Measurements from ENCODE around the gene NSUN6. TPM values are rescaled to one million over a fixed set of nuclear protein-coding genes. Genes with fewer than 3 reads are reported as not detected.

The NSUN6 gene
- total RNA-seq, 2 experiments from 2014 or later, result 20.7 to 21.3 TPM

GRCh38 chr10:18505456-18506118 is 145.8 kb downstream of the NSUN6 start:
- DNase-seq (no peak), ATAC-seq (no peak)
- Mint-ChIP-seq H3K4me1 (ENCODE audit: low read depth) (no peaks in the 10 kb centered on the region), H3K4me3 (no peak overlapping the region), H3K27ac (no peak overlapping the region), H3K36me3 (ENCODE audit: low read depth) (no peaks in the 10 kb centered on the region), H3K27me3 (peaks cover 3% of the 10 kb centered on the region), H3K9me3 (no peaks in the 10 kb centered on the region)
- intact Hi-C loops (cut with micrococcal nuclease), result no loop called here
- no peak for TF ChIP-seq CTCF (IDR thresholded peaks at IDR 0.05)
- CTCF ChIA-PET, result no interaction called here
- POLR2A ChIA-PET, result no interaction called here

- peaks cover 8% of the 10 kb centered on the region for H3K27me3 Mint-ChIP-seq
- DNase-seq, result no peak
- H3K27ac Mint-ChIP-seq, result no peak overlapping the region
- no peaks in the 10 kb centered on the region for H3K4me1 Mint-ChIP-seq (ENCODE audit: low read depth)
- intact Hi-C loops (cut with micrococcal nuclease), result no loop called here
- no peak overlapping the region for H3K4me3 Mint-ChIP-seq
- POLR2A ChIA-PET, result no interaction called here
- no peaks in the 10 kb centered on the region for H3K36me3 Mint-ChIP-seq (ENCODE audit: low read depth)
- H3K9me3 Mint-ChIP-seq, result no peaks in the 10 kb centered on the region
- CTCF ChIA-PET, result no interaction called here
- TF ChIP-seq CTCF (IDR thresholded peaks at IDR 0.05), result no peak
- no peak for ATAC-seq
These were observed 147.2 kb downstream of the NSUN6 start for GRCh38 chr10:18504161-18504560.

DNA sequence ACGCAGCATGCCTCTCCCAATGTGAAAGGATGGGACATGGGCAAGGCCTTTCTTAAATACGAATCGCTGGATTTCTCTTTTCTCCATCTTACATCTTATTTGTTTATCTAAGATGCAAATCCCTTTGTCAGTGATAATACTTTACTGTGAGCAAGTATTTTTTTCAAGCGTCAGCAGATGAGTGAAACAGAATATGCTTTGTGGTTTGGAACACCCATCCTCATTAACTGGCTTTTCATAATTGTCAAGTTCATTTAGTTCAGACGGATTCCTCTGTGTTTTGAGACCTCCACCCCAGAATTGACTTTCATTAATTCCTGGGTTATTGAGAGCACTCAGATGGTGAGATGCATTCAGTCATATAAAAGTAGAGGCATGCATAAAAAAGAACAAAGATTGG is 149.8 kb downstream of the NSUN6 start:
- ChIA-PET POLR2A (no interaction called here), CTCF (no interaction called here)
- no peak for TF ChIP-seq CTCF (IDR thresholded peaks at IDR 0.05)
- no peak for ATAC-seq
- no peak overlapping the region for H3K4me3 Mint-ChIP-seq
- H3K4me1 Mint-ChIP-seq (ENCODE audit: low read depth), result no peaks in the 10 kb centered on the region
- intact Hi-C loops (cut with micrococcal nuclease), result no loop called here
- H3K36me3 Mint-ChIP-seq (ENCODE audit: low read depth), result no peaks in the 10 kb centered on the region
- H3K27me3 Mint-ChIP-seq, result peaks cover 6% of the 10 kb centered on the region
- H3K9me3 Mint-ChIP-seq, result no peaks in the 10 kb centered on the region
- DNase-seq, result no peak
- H3K27ac Mint-ChIP-seq, result no peak overlapping the region

- TF ChIP-seq CTCF (IDR thresholded peaks at IDR 0.05), result no peak
- no peaks in the 10 kb centered on the region for H3K4me1 Mint-ChIP-seq (ENCODE audit: low read depth)
- DNase-seq, result no peak
- H3K4me3 Mint-ChIP-seq, result no peak overlapping the region
- H3K36me3 Mint-ChIP-seq (ENCODE audit: low read depth), result no peaks in the 10 kb centered on the region
- ATAC-seq, result no peak
- H3K9me3 Mint-ChIP-seq, result no peaks in the 10 kb centered on the region
- ChIA-PET CTCF (no interaction called here), POLR2A (no interaction called here)
- intact Hi-C loops (cut with micrococcal nuclease), result no loop called here
- peaks cover 6% of the 10 kb centered on the region for H3K27me3 Mint-ChIP-seq
- no peak overlapping the region for H3K27ac Mint-ChIP-seq
These were observed 150.2 kb downstream of the NSUN6 start for GRCh38 chr10:18501198-18501597.

GRCh38 chr10:18500576-18500975 is 150.8 kb downstream of the NSUN6 start:
- no peak for TF ChIP-seq CTCF (IDR thresholded peaks at IDR 0.05)
- H3K27me3 Mint-ChIP-seq, result peaks cover 6% of the 10 kb centered on the region
- H3K4me3 Mint-ChIP-seq, result no peak overlapping the region
- no peaks in the 10 kb centered on the region for H3K36me3 Mint-ChIP-seq (ENCODE audit: low read depth)
- no peaks in the 10 kb centered on the region for H3K9me3 Mint-ChIP-seq
- ATAC-seq, result no peak
- H3K27ac Mint-ChIP-seq, result no peak overlapping the region
- DNase-seq, result no peak
- intact Hi-C loops (cut with micrococcal nuclease), result no loop called here
- H3K4me1 Mint-ChIP-seq (ENCODE audit: low read depth), result no peaks in the 10 kb centered on the region
- CTCF ChIA-PET, result no interaction called here
- POLR2A ChIA-PET, result no interaction called here

All from activated CD8-positive, alpha-beta T cell treated with anti-CD3 and anti-CD28 coated beads for 36 hours (primary cell).